Neuronal stem cell (in vitro differentiated cells): ENCODE data around the gene FAU.
"Not testable (repeated sequence)": the region's sequence is repeated elsewhere in the genome, so short reads cannot be mapped to it uniquely, and the experiment has no call there.

Source experiments
- DNase-seq: peaks from one replicate; pipeline ENCODE4 v3.0.0-alpha.2; 2013; ENCODE audit warnings: low spot score
- H2AFZ ChIP-seq: one replicate; pipeline ENCODE4 v1.6.1; 2013; ENCODE audit warnings: mild to moderate bottlenecking, low read length, inconsistent platforms
- H2AK5ac ChIP-seq: 2 replicates; pipeline ENCODE4 v1.6.1; 2013; ENCODE audit warnings: low read depth, mild to moderate bottlenecking, inconsistent platforms, low read length, moderate library complexity, mixed read lengths
- H2BK120ac ChIP-seq: 2 replicates; pipeline ENCODE4 v1.6.1; 2013; ENCODE audit warnings: low read depth, mild to moderate bottlenecking, inconsistent platforms, low read length, moderate library complexity, mixed read lengths
- H2BK12ac ChIP-seq: one replicate; pipeline ENCODE4 v1.6.1; 2013; ENCODE audit warnings: low read length, inconsistent platforms
- H2BK15ac ChIP-seq: 2 replicates; pipeline ENCODE4 v1.6.1; 2013; ENCODE audit warnings: mild to moderate bottlenecking, low read length, inconsistent platforms, mixed read lengths
- H2BK5ac ChIP-seq: one replicate; pipeline ENCODE4 v1.6.1; 2013; ENCODE audit warnings: inconsistent platforms, mild to moderate bottlenecking, low read length, moderate library complexity
- H3K14ac ChIP-seq: one replicate; pipeline ENCODE4 v1.6.1; 2013; ENCODE audit warnings: low read length, inconsistent platforms
- H3K18ac ChIP-seq: 2 replicates; pipeline ENCODE4 v1.6.1; 2013; ENCODE audit warnings: low read length, inconsistent platforms
- H3K23ac ChIP-seq: 2 replicates; pipeline ENCODE4 v1.6.1; 2013; ENCODE audit warnings: low read depth, mild to moderate bottlenecking, mixed read lengths, low read length, inconsistent platforms; ENCODE audit not compliant: poor library complexity
- H3K27ac ChIP-seq: replicated peaks from 3 replicates; pipeline ENCODE4 v1.5.1; 2013; ENCODE audit warnings: low read length, inconsistent platforms
- H3K27me3 ChIP-seq, 3 experiments: 2 replicates each; pipeline ENCODE4 v1.6.1; 2013; ENCODE audit warnings: low read length in 3 of 3, mild to moderate bottlenecking in 2 of 3, inconsistent platforms in 1 of 3, low read depth in 1 of 3, mixed read lengths in 1 of 3, moderate library complexity in 1 of 3; ENCODE audit not compliant: control insufficient read depth in 3 of 3, insufficient read depth in 3 of 3
- H3K36me3 ChIP-seq, 2 donors: replicated peaks in 1 of 2; 2 replicates each; pipeline ENCODE4 v1.6.1; 2013; ENCODE audit warnings: low read length in 2 of 2; ENCODE audit not compliant: control insufficient read depth in 2 of 2, insufficient read depth in 2 of 2
- H3K4ac ChIP-seq: 2 replicates; pipeline ENCODE4 v1.6.1; 2013; ENCODE audit warnings: inconsistent platforms, mild to moderate bottlenecking, low read length, moderate library complexity
- H3K4me1 ChIP-seq, 2 donors: 1 replicate in 1 of 2; 2 replicates in 1 of 2; pipeline ENCODE4 v1.6.1; 2013; ENCODE audit warnings: low read length in 2 of 2, low read depth in 1 of 2; ENCODE audit not compliant: control insufficient read depth in 2 of 2, insufficient read depth in 1 of 2
- H3K4me2 ChIP-seq: one replicate; pipeline ENCODE4 v1.6.1; 2013; ENCODE audit warnings: mild to moderate bottlenecking, low read length, inconsistent platforms; ENCODE audit not compliant: insufficient read depth, poor library complexity, severe bottlenecking
- H3K4me3 ChIP-seq, 2 donors: 2 replicates each; pipeline ENCODE4 v1.5.1; 2013; ENCODE audit warnings: low read length in 2 of 2, mild to moderate bottlenecking in 2 of 2, inconsistent platforms in 1 of 2, moderate library complexity in 1 of 2
- H3K79me1 ChIP-seq: one replicate; pipeline ENCODE4 v1.6.1; 2013; ENCODE audit warnings: low read depth, mild to moderate bottlenecking, inconsistent platforms, low read length, moderate library complexity
- H3K9ac ChIP-seq: one replicate; pipeline ENCODE4 v1.6.1; 2013; ENCODE audit warnings: mild to moderate bottlenecking, low read depth, low read length, inconsistent platforms; ENCODE audit not compliant: poor library complexity
- H3K9me3 ChIP-seq, 2 donors: replicated peaks in 1 of 2; 2 replicates each; pipeline versions ENCODE3 to v1.6.1; 2013; ENCODE audit warnings: low read length in 2 of 2, mild to moderate bottlenecking in 2 of 2, inconsistent platforms in 1 of 2, low read depth in 1 of 2, mixed read lengths in 1 of 2, moderate library complexity in 1 of 2; ENCODE audit not compliant: control insufficient read depth in 2 of 2, insufficient read depth in 1 of 2
- H4K8ac ChIP-seq: one replicate; pipeline ENCODE4 v1.6.1; 2013; ENCODE audit warnings: low read depth, mild to moderate bottlenecking, inconsistent platforms, low read length, moderate library complexity
- H4K91ac ChIP-seq: one replicate; pipeline ENCODE4 v1.6.1; 2013; ENCODE audit warnings: low read length, low read depth, mild to moderate bottlenecking, inconsistent platforms; ENCODE audit not compliant: poor library complexity
- WGBS, 2 donors: extraction: QIAGEN DNeasy Blood & Tissue Kit; methylation state at CpG; one replicate each; pipeline ENCODE4 v1.1.7; 2013; ENCODE audit warnings: missing lambda C conversion rate in 2 of 2, mixed read lengths in 1 of 2; ENCODE audit not compliant: insufficient read length in 2 of 2, insufficient replicate concordance in 1 of 2; ENCODE audit errors: extremely low coverage in 2 of 2; 5-methylcytosine and 5-hydroxymethylcytosine counted together

The FAU gene

GRCh38 chr11:65118891-65119669 lies 2.9 kb downstream of the FAU start:
- not testable (repeated sequence) for H2BK12ac ChIP-seq, H3K27ac ChIP-seq, H3K23ac ChIP-seq, H3K4me2 ChIP-seq, H3K4ac ChIP-seq, H2BK5ac ChIP-seq, H3K9ac ChIP-seq, H2BK15ac ChIP-seq, H3K4me3 ChIP-seq, H3K9me3 ChIP-seq, DNase-seq, H2AK5ac ChIP-seq, H3K18ac ChIP-seq, H4K91ac ChIP-seq, H4K8ac ChIP-seq, H3K27me3 ChIP-seq, H3K14ac ChIP-seq, H2BK120ac ChIP-seq, H2AFZ ChIP-seq
- peaks cover 12% of the 10 kb centered on the region for H3K79me1 ChIP-seq
- peaks cover 6 to 14% of the 10 kb centered on the region in 2 donors for H3K4me1 ChIP-seq
- no CpG with 5 or more reads among the region's 18 CpGs for WGBS, 2 donors
- H3K36me3 ChIP-seq = peaks cover 19 to 64% of the 10 kb centered on the region in 2 donors

- Histone ChIP-seq H3K79me1 (peaks cover 12% of the 10 kb centered on the region), H3K4me3 (no peak overlapping the region), H3K9ac (no peak overlapping the region), H3K36me3 (peaks cover 19 to 67% of the 10 kb centered on the region in 2 donors), H3K23ac (no peak overlapping the region), H2BK15ac (no peak overlapping the region), H2BK5ac (no peak overlapping the region), H3K27me3 (no peaks in the 10 kb centered on the region), H2AK5ac (no peak overlapping the region), H3K4me1 (peaks cover 6 to 17% of the 10 kb centered on the region in 2 donors), H2AFZ (no peak overlapping the region), H3K9me3 (no peaks in the 10 kb centered on the region), H3K18ac (no peak overlapping the region), H3K14ac (no peak overlapping the region), H2BK120ac (no peak overlapping the region), H4K8ac (no peak overlapping the region), H2BK12ac (no peak overlapping the region), H3K4ac (no peak overlapping the region), H4K91ac (no peak overlapping the region), H3K27ac (no peak overlapping the region), H3K4me2 (no peak overlapping the region)
- no CpG with 5 or more reads among the region's 18 CpGs for WGBS, 2 donors
- DNase-seq = no peak
Observed at GRCh38 chr11:65118097-65118837, 3.7 kb downstream of the FAU start.

GRCh38 chr11:65117206-65118096 lies 4.5 kb downstream of the FAU start, which contains the start of gene ZNHIT2:
TSS of gene ZNHIT2 (minus strand) at chr11:65117701. CDS start at chr11:65117653, 48 bp downstream.
- no peak within 1 kb of the TSS for H2BK12ac ChIP-seq
- H2BK5ac ChIP-seq = peak within 1 kb of the TSS; percentile 29
- H2AFZ ChIP-seq = peak within 1 kb of the TSS; percentile 80
- H3K4me2 ChIP-seq = peak within 1 kb of the TSS; percentile 95
- peak; percentile 99 for DNase-seq
- no peak within 1 kb of the TSS for H2BK120ac ChIP-seq
- H3K14ac ChIP-seq = peak within 1 kb of the TSS; percentile 77
- H3K27ac ChIP-seq = peak within 1 kb of the TSS; percentile 79
- no peak within 1 kb of the TSS for H3K4ac ChIP-seq
- H3K18ac ChIP-seq = peak within 1 kb of the TSS; percentile 96
- H3K79me1 ChIP-seq = peaks cover 18% of the 10 kb centered on the region
- peak within 1 kb of the TSS; percentile 81 for H2AK5ac ChIP-seq
- H3K9me3 ChIP-seq = no peaks in the 10 kb centered on the region
- H4K8ac ChIP-seq = no peak within 1 kb of the TSS
- H4K91ac ChIP-seq = peak within 1 kb of the TSS; percentile 77
- H2BK15ac ChIP-seq = peak within 1 kb of the TSS; percentile 65
- H3K4me1 ChIP-seq = peaks cover 8 to 17% of the 10 kb centered on the region in 2 donors
- peak within 1 kb of the TSS; percentile 96 for H3K9ac ChIP-seq
- peaks cover 19 to 70% of the 10 kb centered on the region in 2 donors for H3K36me3 ChIP-seq
- no peaks in the 10 kb centered on the region for H3K27me3 ChIP-seq
- H3K4me3 ChIP-seq = peak within 1 kb of the TSS; percentile 97 to 98
- WGBS, 2 donors = no CpG with 5 or more reads among the region's 89 CpGs
- H3K23ac ChIP-seq = peak within 1 kb of the TSS; percentile 97
